ENCODE measurements around the gene EPB41. TPM values are rescaled to one million over a fixed set of nuclear protein-coding genes. Genes with fewer than 3 reads are reported as not detected.

The EPB41 gene
- polyA plus RNA-seq, 2 of the 4 experiments (the other 2 are of a cell fraction) = 4.9 to 12.8 TPM

DNA sequence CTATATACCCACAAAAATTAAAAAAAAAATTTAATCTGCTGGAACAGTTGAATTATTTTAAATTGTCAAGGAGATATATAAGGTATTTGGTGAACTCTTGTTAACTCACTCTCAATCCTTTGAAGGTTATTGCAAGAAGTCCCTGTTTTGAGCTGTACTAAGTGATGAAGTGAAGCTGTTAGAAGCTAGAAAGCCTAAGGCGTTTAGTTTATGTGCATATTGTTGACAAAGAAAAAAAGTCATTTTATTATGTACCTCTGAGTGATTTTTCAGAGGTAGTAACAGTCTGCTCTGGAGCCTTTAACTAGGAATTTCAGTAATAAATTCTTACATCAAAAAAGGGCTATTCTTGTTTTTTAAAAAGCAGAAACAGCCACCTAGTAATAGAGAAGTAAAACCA is 149.7 kb downstream of the EPB41 start:
- ATAC-seq (no peak), FAIRE-seq (no peak), DNase-seq (ENCODE audit: low read depth in 1 of 2, low spot score in 1 of 2) (no peak)
- no peak overlapping the region for H3K27ac ChIP-seq
- ChIA-PET POLR2A (no interaction called here), CTCF (interaction anchor here (1.1 kb wide), 1 partner anchor 76 kb away, joined by 3 read pairs; no protein-coding TSS in a partner anchor)
- no peaks in the 10 kb centered on the region for H3K9me3 ChIP-seq
- H3K4me1 ChIP-seq = no peaks in the 10 kb centered on the region
- H3K4me3 ChIP-seq = no peak overlapping the region
- 41% methylated on average over 1 of the region's 1 CpG for WGBS (ENCODE audit: missing lambda C conversion rate)
- H3K4me2 ChIP-seq = no peak overlapping the region
- TF ChIP-seq ZFP36 (IDR thresholded peaks at IDR 0.05; ENCODE audit: borderline replicate concordance, partially characterized antibody) (no peak), CBX2 (IDR thresholded peaks at IDR 0.05; ENCODE audit: borderline replicate concordance, low read depth) (no peak), CTCF (IDR thresholded peaks at IDR 0.05) (no peak), RFX5 (IDR thresholded peaks at IDR 0.05) (no peak), PBX3 (IDR thresholded peaks at IDR 0.05) (no peak), BCL3 (IDR thresholded peaks at IDR 0.05) (no peak), GATA3 (IDR thresholded peaks at IDR 0.05; ENCODE audit: borderline replicate concordance) (no peak), HEYL (CRISPR knock-in tag; IDR thresholded peaks at IDR 0.05) (no peak), NFE2L2 (conservative IDR thresholded peaks at IDR 0.05; ENCODE audit: low read length) (no peak), POLR2AphosphoS2 (conservative IDR thresholded peaks at IDR 0.05; ENCODE audit: low read length) (no peak), NPAS2 (CRISPR knock-in tag; IDR thresholded peaks at IDR 0.05; ENCODE audit: borderline replicate concordance) (no peak), ZSCAN20 (CRISPR knock-in tag; IDR thresholded peaks at IDR 0.05) (no peak), FOSL2 (IDR thresholded peaks at IDR 0.05) (no peak), FOSL2 (CRISPR knock-in tag; IDR thresholded peaks at IDR 0.05) (no peak), PHF8 (IDR thresholded peaks at IDR 0.05; ENCODE audit: borderline replicate concordance, low read depth) (no peak), HOXB13 (CRISPR knock-in tag; IDR thresholded peaks at IDR 0.05; ENCODE audit: low read depth) (no peak)
- TF ChIP-seq, protein P1, sequence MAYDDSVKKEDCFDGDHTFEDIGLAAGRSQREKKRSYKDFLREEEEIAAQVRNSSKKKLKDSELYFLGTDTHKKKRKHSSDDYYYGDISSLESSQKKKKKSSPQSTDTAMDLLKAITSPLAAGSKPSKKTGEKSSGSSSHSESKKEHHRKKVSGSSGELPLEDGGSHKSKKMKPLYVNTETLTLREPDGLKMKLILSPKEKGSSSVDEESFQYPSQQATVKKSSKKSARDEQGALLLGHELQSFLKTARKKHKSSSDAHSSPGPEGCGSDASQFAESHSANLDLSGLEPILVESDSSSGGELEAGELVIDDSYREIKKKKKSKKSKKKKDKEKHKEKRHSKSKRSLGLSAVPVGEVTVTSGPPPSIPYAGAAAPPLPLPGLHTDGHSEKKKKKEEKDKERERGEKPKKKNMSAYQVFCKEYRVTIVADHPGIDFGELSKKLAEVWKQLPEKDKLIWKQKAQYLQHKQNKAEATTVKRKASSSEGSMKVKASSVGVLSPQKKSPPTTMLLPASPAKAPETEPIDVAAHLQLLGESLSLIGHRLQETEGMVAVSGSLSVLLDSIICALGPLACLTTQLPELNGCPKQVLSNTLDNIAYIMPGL (CRISPR knock-in tag; IDR thresholded peaks at IDR 0.05; ENCODE audit: borderline replicate concordance) = no peak
- TF ChIP-seq, protein P2, sequence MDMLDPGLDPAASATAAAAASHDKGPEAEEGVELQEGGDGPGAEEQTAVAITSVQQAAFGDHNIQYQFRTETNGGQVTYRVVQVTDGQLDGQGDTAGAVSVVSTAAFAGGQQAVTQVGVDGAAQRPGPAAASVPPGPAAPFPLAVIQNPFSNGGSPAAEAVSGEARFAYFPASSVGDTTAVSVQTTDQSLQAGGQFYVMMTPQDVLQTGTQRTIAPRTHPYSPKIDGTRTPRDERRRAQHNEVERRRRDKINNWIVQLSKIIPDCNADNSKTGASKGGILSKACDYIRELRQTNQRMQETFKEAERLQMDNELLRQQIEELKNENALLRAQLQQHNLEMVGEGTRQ (IDR thresholded peaks at IDR 0.05) = no peak
- TF ChIP-seq, protein P3, sequence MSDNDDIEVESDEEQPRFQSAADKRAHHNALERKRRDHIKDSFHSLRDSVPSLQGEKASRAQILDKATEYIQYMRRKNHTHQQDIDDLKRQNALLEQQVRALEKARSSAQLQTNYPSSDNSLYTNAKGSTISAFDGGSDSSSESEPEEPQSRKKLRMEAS (IDR thresholded peaks at IDR 0.05) = no peak

- POLR2A ChIA-PET = no interaction called here
- TF ChIP-seq RARB (CRISPR knock-in tag; IDR thresholded peaks at IDR 0.05) (no peak), NPAS2 (CRISPR knock-in tag; IDR thresholded peaks at IDR 0.05; ENCODE audit: borderline replicate concordance) (no peak), CTCF (IDR thresholded peaks at IDR 0.05) (no peak), RNF2 (IDR thresholded peaks at IDR 0.05; ENCODE audit: borderline replicate concordance, low read depth) (no peak)
- TF ChIP-seq, protein P4, sequence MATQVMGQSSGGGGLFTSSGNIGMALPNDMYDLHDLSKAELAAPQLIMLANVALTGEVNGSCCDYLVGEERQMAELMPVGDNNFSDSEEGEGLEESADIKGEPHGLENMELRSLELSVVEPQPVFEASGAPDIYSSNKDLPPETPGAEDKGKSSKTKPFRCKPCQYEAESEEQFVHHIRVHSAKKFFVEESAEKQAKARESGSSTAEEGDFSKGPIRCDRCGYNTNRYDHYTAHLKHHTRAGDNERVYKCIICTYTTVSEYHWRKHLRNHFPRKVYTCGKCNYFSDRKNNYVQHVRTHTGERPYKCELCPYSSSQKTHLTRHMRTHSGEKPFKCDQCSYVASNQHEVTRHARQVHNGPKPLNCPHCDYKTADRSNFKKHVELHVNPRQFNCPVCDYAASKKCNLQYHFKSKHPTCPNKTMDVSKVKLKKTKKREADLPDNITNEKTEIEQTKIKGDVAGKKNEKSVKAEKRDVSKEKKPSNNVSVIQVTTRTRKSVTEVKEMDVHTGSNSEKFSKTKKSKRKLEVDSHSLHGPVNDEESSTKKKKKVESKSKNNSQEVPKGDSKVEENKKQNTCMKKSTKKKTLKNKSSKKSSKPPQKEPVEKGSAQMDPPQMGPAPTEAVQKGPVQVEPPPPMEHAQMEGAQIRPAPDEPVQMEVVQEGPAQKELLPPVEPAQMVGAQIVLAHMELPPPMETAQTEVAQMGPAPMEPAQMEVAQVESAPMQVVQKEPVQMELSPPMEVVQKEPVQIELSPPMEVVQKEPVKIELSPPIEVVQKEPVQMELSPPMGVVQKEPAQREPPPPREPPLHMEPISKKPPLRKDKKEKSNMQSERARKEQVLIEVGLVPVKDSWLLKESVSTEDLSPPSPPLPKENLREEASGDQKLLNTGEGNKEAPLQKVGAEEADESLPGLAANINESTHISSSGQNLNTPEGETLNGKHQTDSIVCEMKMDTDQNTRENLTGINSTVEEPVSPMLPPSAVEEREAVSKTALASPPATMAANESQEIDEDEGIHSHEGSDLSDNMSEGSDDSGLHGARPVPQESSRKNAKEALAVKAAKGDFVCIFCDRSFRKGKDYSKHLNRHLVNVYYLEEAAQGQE (IDR thresholded peaks at IDR 0.05) = no peak
- TF ChIP-seq, protein P2 (IDR thresholded peaks at IDR 0.05) = no peak
Observed at GRCh38 chr1:29077155-29077554, 162.8 kb downstream of the EPB41 start.

More at GRCh38 chr1:29077155-29077554, 162.8 kb downstream of the EPB41 start:
- ATAC-seq (no peak), FAIRE-seq (no peak), DNase-seq (ENCODE audit: low read depth in 1 of 2, low spot score in 1 of 2) (no peak)
- H3K4me3 ChIP-seq = no peak overlapping the region
- no peaks in the 10 kb centered on the region for H3K4me1 ChIP-seq
- CTCF ChIA-PET = no interaction called here
- WGBS (ENCODE audit: missing lambda C conversion rate) = 83% methylated on average over 2 of the region's 2 CpGs
- no peaks in the 10 kb centered on the region for H3K9me3 ChIP-seq
- no peak overlapping the region for H3K27ac ChIP-seq
- H3K4me2 ChIP-seq = no peak overlapping the region

All from A549 (cell line).